NCI-H524 treated with DMSO at 0.1 percent for 48 hours (cell line): ENCODE measurements around the gene MPP2.
A peak's percentile ranks its signal among the peaks of the same experiment; 100 is the strongest.
"Not testable (repeated sequence)": the region's sequence is repeated elsewhere in the genome, so short reads cannot be mapped to it uniquely, and the experiment has no call there.

Experiments
- DNase-seq: peaks from one replicate; lab custom pipeline; 2025; lab: John Stamatoyannopoulos, UW

MPP2 gene

DNA sequence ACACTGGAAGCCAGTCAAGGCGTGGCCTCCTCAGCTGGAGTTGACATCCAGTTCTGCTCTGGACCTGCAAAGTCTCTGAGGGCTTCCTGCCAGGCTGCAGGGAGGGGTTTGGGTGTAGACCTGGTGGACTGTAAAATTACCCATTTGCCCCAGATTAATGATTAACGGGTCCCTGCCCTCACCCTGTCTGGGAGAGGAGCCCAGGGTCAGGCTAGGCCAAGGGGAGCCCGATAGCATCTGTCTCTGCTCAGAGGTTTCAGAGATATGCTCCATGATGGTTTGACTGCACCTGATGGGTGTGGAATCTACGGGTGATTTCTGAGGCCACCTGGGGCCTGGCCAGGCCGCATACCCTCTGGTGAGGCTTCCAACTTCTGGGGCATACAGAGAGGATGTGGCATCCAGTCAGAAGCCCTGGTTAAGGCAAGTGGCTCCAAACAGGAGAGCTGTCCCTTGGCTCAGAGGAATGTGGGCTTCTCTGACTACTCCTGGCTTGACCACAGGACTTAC, 23.8 kb upstream of the MPP2 start:
- no peak for DNase-seq

DNA sequence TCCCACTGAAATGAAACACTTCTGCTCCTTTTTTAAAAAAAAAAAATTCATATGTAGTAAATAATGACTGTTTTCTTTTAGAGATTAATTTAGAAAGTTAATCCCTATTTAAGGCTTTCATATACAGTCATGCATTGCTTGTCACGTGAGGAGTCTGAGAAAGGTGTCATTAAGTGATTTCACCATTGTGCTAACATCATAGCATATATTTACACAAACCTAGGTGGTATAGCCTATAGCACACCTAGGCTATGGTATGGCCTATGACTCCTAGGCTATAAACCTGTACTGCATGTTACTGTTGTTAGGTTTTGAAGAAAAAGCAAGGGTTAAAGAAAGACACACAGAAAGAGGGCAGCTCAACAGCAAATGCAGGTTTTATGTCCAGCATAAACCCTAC, 21.3 kb upstream of the MPP2 start:
- no peak for DNase-seq

DNA sequence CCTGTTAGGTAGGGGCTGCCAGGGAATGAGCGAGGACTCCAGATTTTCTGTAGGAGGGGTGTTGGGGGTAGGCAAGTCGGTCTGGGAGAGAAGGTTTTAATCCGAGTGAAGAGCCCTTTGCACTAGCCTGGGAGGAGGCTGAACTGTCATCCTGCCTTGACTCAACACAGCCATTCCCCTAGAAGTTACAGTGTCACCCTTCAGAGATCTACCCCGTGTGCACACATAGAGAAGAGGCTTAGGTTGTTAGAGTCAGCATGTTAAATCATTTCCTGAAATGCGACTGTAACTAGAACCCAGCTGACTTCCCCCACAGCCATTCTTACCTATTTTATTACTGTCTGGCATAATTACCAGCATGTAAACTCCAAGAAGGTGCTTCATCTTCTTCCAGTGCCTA, 20.6 kb upstream of the MPP2 start:
- DNase-seq: not testable (repeated sequence)

DNA sequence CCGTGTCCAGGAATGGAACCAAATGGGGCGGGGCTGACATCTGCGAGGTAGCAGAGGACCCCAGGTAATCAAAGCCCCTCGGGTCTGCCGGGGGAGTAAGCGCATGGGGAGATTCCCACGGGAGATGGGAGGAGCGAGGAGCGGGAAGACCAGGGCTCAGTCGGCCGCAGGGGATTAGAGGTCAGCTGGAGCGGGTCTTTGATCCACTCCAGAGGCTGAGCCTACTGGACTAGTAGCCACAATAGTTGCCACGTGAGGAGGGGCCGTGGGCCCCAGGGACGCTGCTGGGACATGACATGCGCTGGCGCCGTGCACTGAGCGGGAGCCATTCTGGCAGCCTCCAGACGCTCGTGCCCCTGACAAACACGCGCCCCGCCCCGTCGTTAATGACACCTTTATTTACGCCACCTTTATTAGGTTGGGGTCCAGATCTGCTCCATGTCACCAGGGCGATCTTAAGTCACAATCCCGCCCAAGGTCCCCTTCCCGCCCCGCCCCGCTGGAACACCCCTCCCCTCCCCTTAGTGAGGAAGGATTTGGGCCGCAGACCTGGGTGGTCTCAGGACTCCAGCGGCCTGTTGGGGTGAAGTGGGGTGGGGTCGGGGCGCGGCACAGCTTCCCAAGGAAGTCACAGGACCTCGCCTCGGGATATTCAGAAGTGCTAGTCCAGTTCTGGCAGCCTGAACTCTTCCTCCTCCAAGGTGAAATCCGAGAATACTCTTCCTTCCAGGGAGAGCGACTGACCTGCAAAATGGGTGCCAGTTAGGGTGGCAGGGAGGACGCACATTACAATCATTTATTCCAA, 19.9 kb upstream of the MPP2 start:
- DNase-seq: no peak

DNA sequence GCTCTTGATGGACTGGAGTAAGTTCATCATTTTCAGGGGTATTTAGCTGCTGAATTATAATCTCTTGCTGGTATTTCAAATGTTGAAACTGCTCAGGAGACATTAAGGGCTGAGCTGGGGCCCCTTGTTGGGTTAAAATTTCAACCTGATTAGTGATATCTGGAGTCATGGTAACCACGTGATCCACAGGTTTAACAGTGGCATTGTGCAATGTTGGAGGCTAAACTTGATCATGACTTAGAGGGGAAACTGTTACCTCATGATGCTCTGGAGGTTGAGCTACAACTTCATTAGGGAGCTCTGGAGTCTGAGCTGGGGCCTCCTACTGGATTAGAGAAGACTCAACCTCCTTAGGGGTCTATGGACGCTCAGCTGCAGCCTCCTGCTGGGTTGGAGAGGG, 17.2 kb upstream of the MPP2 start:
- no peak for DNase-seq

DNA sequence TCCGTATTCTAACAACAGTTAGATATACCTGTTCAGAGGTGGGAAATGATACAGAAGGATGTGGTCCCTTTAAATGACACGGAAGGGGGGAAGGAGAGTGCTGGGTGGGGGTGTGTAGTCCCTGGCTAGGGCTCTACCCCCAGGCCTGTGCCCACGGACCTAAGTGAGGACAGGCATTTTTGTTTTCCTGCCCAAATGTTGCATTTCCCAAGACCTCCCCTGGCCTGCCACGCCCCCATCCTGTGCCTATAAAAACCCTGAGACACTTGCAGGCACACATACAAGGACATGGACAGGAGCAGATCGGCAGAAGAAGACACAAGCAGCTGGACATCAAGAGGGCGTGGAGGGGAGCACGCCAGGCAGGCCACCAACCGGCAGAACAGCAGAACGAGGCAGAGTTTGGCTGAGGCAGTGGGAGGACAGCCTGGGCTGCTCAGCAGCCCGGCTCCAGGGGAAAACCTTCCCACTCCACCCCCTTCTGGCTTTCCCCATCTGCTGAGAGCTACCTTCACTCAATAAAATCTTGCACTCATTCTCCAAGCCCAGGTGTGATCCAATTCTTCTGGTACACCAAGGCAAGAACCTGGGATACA, 13.3 kb upstream of the MPP2 start:
- DNase-seq: no peak

DNA sequence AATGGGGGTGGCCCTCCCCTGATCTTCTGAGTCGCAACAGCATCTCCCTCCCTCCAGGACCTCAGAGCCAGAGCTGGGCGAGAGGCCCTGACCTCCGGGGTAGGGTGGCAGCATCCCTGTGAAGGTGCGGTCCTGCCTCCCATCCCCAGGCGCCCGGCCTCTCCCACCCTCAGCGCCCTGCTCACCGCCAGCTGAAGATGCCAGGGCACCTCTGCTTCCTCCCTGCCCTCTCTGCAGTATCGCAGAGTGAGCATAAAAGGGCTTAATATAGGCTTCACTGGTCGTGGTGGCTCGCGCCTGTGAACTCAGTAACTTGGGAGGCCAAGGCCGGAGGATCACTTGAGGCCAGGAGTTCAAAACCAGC, 10.7 kb upstream of the MPP2 start:
- DNase-seq: no peak

DNA sequence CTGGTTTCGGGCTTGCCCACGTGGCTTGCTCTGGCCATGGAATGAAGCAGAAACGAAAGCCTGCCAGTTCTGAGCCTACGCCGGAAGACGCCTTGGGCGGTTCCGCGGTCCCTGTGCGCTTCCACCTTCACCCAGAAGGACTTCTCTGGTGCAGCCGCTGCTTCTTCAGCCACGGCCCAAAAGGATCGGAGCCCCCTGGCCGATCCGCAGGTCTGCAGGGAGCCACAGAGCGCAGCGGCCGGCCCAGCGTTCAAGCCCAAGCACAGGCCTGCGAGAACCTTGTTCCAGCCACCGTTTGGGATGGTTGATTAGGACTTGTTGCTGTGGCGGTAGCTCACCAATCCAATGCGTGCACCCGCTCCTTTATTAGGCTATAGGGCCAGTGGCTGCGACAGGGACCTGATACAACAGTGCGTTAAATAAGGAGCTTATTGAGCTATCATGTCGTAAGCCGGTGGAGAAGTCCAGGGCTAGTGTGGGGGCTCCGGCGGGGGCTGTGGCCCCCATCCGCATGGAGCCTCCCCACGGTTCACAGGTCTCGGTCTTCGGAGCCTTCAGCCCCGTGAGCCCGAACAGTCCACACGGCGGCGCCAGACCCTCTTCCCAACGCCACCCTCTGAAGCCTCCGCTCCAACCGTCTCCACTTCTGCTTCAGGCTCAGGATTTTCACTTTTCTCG, 10.2 kb upstream of the MPP2 start:
- DNase-seq: peak; percentile 11

DNA sequence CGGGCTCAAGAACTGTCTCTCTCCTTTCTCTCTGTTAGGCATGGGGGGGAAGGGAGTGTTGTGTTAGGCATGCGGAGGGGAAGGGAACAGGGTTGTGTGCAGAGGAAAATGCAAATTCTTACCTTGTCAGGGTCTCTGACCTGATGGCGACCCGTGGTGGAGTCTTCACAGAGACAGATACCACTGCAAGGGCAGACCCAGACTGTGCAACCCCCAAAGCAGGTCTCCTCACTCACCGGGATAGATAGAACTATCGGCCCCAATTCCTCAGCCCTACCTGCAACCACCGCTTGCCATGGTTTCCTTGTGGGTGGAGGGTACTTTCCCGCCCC, 9.6 kb upstream of the MPP2 start:
- DNase-seq: no peak

DNA sequence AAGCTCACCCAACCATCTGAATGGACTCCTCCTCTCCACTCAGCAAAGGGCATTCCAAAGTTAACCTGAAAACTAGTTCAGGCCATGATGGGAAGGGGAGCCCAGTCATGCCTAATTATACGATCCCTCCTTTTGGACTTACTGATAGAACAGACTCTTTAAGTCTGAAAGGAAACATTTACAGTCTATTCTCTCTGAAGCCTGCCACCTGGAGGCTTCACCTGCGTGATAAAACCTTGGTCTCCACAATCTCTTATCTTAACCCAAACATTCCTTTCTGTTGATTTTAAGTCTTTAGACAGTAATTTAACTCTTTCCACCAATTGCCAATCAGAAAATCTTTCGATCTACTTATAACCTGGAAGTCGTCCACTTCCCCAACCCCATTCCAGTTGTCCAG, 9.0 kb upstream of the MPP2 start:
- DNase-seq: no peak

DNA sequence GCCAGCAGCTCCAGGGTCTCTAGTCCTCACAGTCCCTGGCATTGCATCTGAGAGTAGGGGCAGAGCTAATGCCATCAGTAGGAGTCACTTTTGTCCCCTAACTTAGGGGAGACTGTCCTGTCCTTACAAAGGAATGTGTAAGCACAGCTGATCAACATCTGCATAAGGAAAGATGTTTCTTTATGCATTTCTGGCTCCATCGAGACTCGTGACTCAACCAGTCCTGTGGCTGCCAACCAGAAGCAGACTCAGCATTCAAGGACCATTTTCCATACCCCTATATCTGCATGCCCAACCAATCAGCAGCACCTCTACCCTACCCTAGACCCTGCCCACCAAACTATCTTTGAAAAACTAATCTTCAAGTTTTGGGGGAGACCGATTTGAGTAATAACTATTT, 8.2 kb upstream of the MPP2 start:
- DNase-seq: no peak

DNA sequence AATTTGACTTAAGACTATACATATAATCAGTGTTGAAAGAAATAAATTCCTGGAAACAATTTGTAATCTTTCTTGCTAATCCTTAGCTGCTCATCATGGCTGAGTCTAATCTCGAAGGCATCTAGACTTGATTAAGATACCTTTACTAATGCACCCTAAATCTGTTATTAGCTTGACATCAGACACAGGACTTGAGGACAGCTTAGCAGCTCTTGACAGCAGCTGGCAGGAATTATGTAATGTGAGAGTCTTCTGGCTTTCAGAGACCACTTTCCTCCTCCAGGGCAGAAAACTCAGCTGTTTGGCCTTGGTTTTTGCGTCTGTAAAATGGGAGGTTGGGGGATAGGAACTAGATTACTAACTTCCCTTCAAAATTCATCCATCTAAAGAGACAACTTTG, 7.1 kb upstream of the MPP2 start:
- DNase-seq: peak; percentile 94

DNA sequence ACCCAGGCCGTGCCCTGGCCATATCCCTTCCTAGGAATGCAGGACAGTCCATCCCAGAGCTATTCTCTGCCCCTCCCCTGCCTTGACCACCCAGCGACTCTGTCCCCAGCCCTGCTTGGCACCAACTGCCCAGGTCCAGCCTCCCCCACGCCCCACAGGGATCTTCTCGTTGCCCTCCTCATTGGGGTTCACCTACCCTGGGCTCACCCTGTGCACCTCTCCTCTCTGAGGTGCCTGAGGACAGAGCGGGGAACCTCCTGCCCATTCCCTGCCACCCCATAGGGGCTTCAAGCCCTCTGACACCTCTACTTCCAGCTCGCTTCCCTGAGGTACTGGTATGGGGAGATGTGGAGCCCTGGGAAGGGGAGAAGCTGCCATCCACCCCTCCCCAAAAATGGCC, 6.2 kb upstream of the MPP2 start:
- DNase-seq: no peak

DNA sequence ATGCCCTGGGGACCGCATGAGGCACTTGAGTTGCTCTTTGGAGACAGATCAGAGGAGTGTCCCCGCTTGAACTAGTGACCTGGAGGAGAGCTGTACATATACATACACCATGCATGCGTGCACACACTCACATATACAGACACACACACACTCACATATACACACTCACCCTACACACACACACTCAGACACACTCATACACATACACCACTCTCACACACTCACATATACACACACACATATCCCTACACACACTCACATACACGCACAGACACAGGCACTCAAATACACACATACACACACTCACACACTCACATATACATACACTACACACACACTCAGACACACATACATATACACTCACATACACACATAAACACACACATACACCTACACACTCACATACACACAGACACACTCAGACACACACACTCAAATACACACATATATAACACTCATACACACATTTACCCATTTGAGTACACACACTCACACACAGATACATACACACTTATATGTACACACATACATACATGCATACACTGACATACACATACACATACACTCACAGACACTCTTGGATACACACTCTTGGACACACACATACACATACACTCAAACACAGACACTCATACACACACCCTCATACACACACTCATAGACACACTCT, 5.4 kb upstream of the MPP2 start:
- DNase-seq: peak; percentile 27

DNA sequence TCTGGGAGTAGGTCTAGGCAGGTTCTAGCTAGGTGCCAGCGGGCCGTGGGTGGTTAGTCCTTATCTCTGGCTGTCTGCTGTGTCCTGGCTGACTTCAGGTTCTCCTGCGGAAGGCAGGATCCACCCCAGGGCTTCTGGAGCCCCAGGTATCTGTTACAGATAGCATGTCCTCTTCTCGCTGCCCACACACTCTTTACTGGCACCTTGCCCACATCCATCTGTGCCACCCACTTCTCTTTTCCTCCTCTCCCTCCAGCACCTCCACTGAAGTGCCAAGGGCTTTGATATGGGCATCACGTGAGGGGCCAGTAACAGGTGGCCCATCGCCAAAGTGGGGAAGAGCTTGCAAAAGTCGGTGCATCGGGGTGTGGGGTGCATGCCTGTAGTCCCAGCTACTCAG, 4.6 kb upstream of the MPP2 start:
- DNase-seq: peak; percentile 79

DNA sequence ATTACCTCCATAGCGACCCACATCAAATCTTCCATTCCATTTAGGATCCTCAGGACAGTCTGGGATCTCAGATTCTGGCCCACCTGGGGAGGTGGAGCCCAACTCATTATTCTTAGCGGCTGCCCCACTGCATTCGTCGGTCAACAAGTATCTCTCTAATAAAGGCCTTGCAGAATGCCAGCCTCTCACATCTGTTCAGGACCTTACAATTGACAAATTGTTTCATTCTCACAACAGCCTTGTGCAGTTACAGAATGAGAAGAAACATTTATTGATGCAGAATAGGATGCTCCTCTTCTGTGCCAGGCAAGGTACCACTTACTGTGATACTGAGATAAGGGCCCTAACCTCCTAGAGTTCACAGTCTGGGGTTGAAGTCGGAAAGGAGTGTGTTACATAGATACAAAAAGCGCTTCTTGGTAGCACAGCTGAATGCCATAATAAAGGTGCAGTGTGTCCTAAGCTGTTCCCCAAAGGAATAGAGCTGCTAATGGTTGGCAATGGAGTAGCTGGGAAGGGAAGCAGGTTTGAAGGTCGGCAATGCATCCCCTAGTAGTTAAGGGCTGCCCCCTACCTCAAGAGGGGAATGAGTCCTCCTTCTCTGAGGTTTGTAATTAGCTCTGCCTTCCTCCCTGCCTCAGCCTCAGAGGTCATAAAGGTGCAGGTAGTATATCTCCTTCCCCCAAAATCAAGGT, 2.3 kb upstream of the MPP2 start:
- no peak for DNase-seq

DNA sequence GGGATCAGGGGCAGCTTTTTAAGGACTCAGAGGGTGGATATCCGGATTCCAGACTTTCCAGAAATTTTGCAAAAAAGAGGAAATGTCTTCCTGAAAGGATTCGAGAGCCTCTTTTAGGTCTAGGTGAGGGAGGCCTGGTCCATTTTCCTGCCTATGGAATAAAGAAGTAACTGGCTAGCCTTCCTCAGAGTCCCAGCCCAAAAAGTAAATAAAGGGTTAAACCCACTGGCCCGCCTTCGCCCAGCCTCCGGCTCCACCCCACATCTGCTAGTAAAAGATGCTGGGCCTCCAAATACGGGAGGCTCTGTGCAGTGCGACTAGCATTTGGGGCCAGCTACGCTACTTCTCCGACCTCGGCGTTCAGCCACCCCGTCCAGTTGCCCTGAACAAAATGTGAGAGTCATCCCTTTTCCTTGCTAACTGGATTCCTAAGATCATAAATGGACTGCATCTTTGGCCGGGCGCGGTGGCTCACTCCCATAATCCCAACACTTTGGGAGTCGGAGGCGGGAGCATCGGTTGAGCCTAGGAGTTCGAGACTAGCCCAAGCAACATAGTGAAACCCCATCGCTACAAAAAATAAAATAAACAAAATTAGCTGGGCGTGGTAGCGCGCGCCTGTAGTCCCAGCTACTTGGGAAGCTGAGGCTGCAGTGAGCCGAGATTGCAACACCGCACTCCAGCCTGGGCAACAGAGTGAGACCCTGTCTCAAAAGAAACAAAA, 824 bp upstream of the MPP2 start:
- peak; percentile 44 for DNase-seq

DNA sequence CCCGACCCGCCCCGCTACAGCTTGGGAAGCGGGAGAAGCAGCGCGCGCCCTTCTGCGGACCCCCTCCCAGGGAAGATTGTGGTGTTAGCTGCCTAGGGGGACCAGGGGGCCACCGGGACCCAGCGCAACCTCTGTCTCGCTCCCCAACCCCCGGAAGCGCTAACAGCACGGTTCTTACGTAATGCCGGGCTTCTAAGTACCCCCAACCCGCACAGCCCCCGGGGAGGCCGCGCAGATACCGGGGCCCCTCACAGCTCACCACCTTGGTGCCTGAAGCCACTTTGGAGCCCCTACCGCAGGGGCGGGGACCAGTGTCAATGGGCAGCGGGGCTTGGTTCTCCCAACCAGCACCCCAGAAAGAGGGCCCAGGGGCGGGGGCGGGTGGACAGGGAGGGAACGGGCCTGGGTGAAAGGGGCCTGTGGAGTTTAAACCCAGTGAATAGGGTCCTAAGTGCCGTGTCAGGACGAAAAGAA, 348 bp downstream of the MPP2 start:
- no peak for DNase-seq

DNA sequence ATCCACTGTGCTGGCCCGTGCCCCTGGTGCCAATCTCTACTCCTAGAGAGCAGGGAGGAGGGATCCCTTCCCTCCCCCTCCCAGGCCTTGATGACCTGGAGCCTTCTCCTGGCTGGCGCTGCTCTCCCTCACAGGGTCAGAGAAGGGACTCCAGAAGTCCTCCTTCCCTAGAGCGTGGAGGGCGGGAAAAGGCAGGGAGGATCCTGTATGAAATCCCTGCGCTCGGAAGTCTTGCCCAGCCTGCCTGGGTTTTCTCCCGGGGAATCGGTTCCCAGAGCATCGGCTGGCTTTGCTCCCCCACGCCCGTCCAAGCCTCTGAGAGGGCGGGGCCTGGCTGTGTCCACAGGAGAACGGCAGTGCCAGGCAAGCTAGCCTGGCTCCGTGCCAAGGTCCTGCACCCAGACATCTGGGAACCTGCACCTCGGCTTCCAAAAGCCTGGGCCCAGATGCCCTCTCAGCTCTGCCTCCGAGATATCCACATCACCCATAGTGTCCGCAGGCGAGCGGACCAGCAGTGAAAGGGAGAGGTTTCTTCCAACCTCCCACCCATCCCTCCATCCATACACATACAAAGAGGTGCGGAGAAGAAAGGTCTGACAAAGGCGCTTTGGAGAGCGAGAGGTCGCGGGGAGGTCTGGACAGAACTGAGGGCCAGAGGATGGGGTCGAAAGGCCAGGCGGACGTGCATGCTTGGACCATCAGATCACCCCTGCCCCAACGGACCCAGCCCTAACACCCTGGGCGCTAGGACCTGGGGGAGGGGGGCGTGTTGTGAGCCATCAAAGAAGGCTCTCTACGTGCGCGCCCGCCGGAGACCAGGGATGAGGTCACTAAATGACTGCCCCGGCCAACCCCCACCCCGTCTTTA, 1.1 kb downstream of the MPP2 start:
- DNase-seq: peak; percentile 34

DNA sequence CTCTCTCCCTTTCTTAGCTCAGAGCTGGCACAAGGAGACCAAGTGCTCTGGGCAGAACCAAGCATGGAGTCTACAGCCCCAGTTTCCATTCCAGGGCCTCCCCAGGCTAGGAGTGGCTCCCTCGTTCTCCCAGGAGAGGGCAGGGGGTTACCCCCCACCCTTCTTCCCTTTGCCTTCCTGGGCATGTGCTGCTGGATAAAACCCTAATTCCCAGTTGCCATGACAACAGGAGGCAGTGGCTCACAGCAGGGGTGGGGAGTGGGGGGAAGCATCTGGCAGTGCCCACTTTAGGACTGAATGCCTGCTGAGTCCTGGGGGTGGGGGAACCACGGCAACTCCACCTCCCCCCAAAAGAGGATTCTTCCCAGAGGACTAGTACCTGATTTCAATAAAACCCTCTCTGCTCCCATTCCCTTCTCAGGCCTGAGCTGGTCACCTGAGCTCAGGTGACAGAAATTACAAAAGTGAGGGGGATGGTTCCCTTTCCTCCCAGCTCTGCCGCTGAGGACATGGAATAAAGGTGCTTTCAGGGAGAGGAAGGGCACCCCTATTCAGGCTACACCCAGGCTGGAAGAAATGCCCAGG, 1.8 kb downstream of the MPP2 start:
- DNase-seq: peak; percentile 92
